Liver (tissue), 9 donors: Measurements from ENCODE around the gene FA2H. TPM values are rescaled to one million over a fixed set of nuclear protein-coding genes. Genes with fewer than 3 reads are reported as not detected.
"Not testable (repeated sequence)": the region's sequence is repeated elsewhere in the genome, so short reads cannot be mapped to it uniquely, and the experiment has no call there.

ENCODE experiments used
- DNase-seq: peaks from one replicate; pipeline ENCODE4 v3.0.0-alpha.2; 2017; ENCODE audit warnings: low spot score
- H3K27ac ChIP-seq, 2 donors: one replicate each; pipeline ENCODE4 v1.7.0; 2013; ENCODE audit warnings: inconsistent platforms in 2 of 2, low read length in 2 of 2, control low read depth in 1 of 2, low read depth in 1 of 2, mild to moderate bottlenecking in 1 of 2
- H3K27me3 ChIP-seq, 4 donors: one replicate each; pipeline versions ENCODE4 v1.6.1 to v1.7.0; 2013; ENCODE audit warnings: low read length in 3 of 4, inconsistent platforms in 1 of 4, mild to moderate bottlenecking in 1 of 4, moderate library complexity in 1 of 4; ENCODE audit not compliant: control insufficient read depth in 4 of 4, insufficient read depth in 4 of 4
- H3K36me3 ChIP-seq, 4 donors: one replicate each; pipeline versions ENCODE4 v1.6.1 to v1.7.0; 2013; ENCODE audit warnings: low read length in 3 of 4, mild to moderate bottlenecking in 3 of 4, low read depth in 1 of 4, moderate library complexity in 1 of 4; ENCODE audit not compliant: control insufficient read depth in 4 of 4, insufficient read depth in 3 of 4
- H3K4me1 ChIP-seq, 4 donors: one replicate each; pipeline versions ENCODE4 v1.6.1 to v1.7.0; 2013; ENCODE audit warnings: low read length in 3 of 4, mild to moderate bottlenecking in 3 of 4, moderate library complexity in 1 of 4; ENCODE audit not compliant: control insufficient read depth in 4 of 4, insufficient read depth in 4 of 4
- H3K4me3 ChIP-seq, 3 donors: one replicate each; pipeline versions ENCODE4 v1.6.1 to v1.7.0; 2013; ENCODE audit warnings: low read length in 3 of 3, control low read depth in 1 of 3, low read depth in 1 of 3, mild to moderate bottlenecking in 1 of 3
- H3K9ac ChIP-seq, 2 donors: one replicate each; pipeline ENCODE4 v1.7.0; 2013; ENCODE audit warnings: low read length in 2 of 2, mild to moderate bottlenecking in 2 of 2, moderate library complexity in 2 of 2, control low read depth in 1 of 2, low read depth in 1 of 2
- H3K9me3 ChIP-seq, 4 donors: one replicate each; pipeline versions ENCODE4 v1.6.1 to v1.7.0; 2013; ENCODE audit warnings: low read length in 3 of 4; ENCODE audit not compliant: control insufficient read depth in 4 of 4
- CTCF ChIP-seq: fragments of 150-350 bp; IDR thresholded peaks from 2 replicates; pipeline ENCODE4 v1.5.1; 2017; ENCODE audit warnings: improper control_type of control experiment, low read depth, low read length; ENCODE audit not compliant: missing input control
- EGR1 ChIP-seq, 2 donors: IDR thresholded peaks; 2 replicates each; pipeline ENCODE4 v1.6.1; 2016 to 2018; ENCODE audit warnings: antibody characterized with exemption in 2 of 2, low read depth in 2 of 2
- FOXA1 ChIP-seq: IDR thresholded peaks from 2 replicates; pipeline ENCODE4 v1.6.1; 2016; ENCODE audit warnings: antibody characterized with exemption
- FOXA2 ChIP-seq: IDR thresholded peaks from 2 replicates; pipeline ENCODE4 v1.6.1; 2016; ENCODE audit warnings: antibody characterized with exemption
- GABPA ChIP-seq, 2 donors: IDR thresholded peaks in 1 of 2; conservative IDR thresholded peaks in 1 of 2; 2 replicates each; pipeline ENCODE4 v1.6.1; 2016; ENCODE audit warnings: antibody characterized with exemption in 2 of 2, mild to moderate bottlenecking in 1 of 2, moderate library complexity in 1 of 2
- HNF4A ChIP-seq, 2 donors: conservative IDR thresholded peaks; 2 replicates each; pipeline ENCODE4 v1.6.1; 2016; ENCODE audit warnings: antibody characterized with exemption in 2 of 2, mild to moderate bottlenecking in 2 of 2
- JUND ChIP-seq, 2 donors: IDR thresholded peaks; 2 replicates each; pipeline ENCODE4 v1.6.1; 2016; ENCODE audit warnings: antibody characterized with exemption in 2 of 2
- NR2F2 ChIP-seq: IDR thresholded peaks from 2 replicates; pipeline ENCODE4 v1.6.1; 2016; ENCODE audit warnings: antibody characterized with exemption
- RAD21 ChIP-seq, 2 donors: IDR thresholded peaks; 2 replicates each; pipeline ENCODE4 v1.6.1; 2016; ENCODE audit warnings: antibody characterized with exemption in 2 of 2, mild to moderate bottlenecking in 2 of 2
- RXRA ChIP-seq, 2 donors: IDR thresholded peaks; 2 replicates each; pipeline ENCODE4 v1.6.1; 2017 to 2018; ENCODE audit warnings: antibody characterized with exemption in 2 of 2, mild to moderate bottlenecking in 1 of 2
- SP1 ChIP-seq: IDR thresholded peaks from 2 replicates; pipeline ENCODE4 v1.6.1; 2018; ENCODE audit warnings: antibody characterized with exemption, mild to moderate bottlenecking
- TAF1 ChIP-seq: conservative IDR thresholded peaks from 2 replicates; pipeline ENCODE4 v1.6.1; 2016; ENCODE audit warnings: antibody characterized with exemption, mild to moderate bottlenecking
- WGBS: extraction: QIAGEN DNeasy Blood & Tissue Kit; methylation state at CpG from one replicate; pipeline ENCODE4 v1.1.7; 2013; 5-methylcytosine and 5-hydroxymethylcytosine counted together
- polyA plus RNA-seq, 2 donors: library from polyadenylated mRNA; stranded (reverse) in 1 of 2; unstranded in 1 of 2; fragments of 200-250 nt in 1 of 2; fragments of >200 nt in 1 of 2; fragmentation: Nextera tagmentation in 1 of 2; extraction: Ambion mirVana in 1 of 2; gene quantifications; one replicate each; pipeline versions ENCODE4 v1.2.1 to v1.2.3, GENCODE V29; 2013 to 2015
- total RNA-seq, 2 donors: library from RNA; depleted of rRNA; stranded (reverse); fragments of >200 nt; gene quantifications; one replicate each; pipeline ENCODE4 v1.2.3, GENCODE V29; 2014
- TF ChIP-seq, protein P1 (sequence below): IDR thresholded peaks from 2 replicates; pipeline ENCODE4 v1.6.1; 2016; ENCODE audit warnings: antibody characterized with exemption
- TF ChIP-seq, protein P2 (sequence below): IDR thresholded peaks from 2 replicates; pipeline ENCODE4 v1.6.1; 2016; ENCODE audit warnings: antibody characterized with exemption
- TF ChIP-seq, protein P3 (sequence below): IDR thresholded peaks from 2 replicates; pipeline ENCODE4 v1.6.1; 2016; ENCODE audit warnings: antibody characterized with exemption, mild to moderate bottlenecking
- donor health status: healthy.
- donor health status: healthy.
- donor health status: healthy.
- donor health status: healthy.
- donor health status: healthy.

Gene FA2H
- total and polyA plus RNA-seq, 4 donors = 0.02 to 0.17 (median 0.14) TPM; not detected in 1

DNA sequence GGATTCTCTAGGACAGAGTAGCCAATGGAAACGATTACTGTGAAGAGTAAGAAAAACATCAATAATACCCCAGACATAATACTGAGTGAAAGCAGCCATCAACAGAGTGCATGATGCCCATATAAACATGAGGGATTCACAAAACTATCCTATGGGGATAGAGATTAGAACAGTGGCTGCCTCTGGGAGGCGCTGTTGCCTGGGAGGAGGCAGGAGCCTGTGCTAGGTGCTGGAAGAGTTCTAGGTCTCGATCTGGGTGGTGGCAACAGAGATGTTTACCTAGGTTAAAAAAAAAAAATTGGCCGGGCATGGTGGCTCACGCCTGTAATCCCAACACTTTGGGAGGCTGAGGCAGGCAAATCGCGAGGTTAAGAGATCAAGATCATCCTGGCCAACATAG is 7.9 kb downstream of the FA2H start:
- 87% methylated on average over 7 of the region's 7 CpGs for WGBS
- H3K4me1 ChIP-seq = no peaks in the 10 kb centered on the region
- TF ChIP-seq CTCF (no peak), RXRA (IDR thresholded peaks at IDR 0.05) (no peak), JUND (IDR thresholded peaks at IDR 0.05) (no peak), SP1 (no peak), GABPA (IDR thresholded peaks at IDR 0.05 in 1 of 2, conservative IDR thresholded peaks at IDR 0.05 in 1 of 2) (no peak), EGR1 (IDR thresholded peaks at IDR 0.05; ENCODE audit: low read depth in 2 of 2) (no peak), RAD21 (IDR thresholded peaks at IDR 0.05) (no peak), HNF4A (conservative IDR thresholded peaks at IDR 0.05) (no peak), TAF1 (no peak), FOXA1 (no peak), FOXA2 (no peak), NR2F2 (no peak)
- TF ChIP-seq, protein P1, sequence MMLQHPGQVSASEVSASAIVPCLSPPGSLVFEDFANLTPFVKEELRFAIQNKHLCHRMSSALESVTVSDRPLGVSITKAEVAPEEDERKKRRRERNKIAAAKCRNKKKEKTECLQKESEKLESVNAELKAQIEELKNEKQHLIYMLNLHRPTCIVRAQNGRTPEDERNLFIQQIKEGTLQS = no peak
- TF ChIP-seq, protein P2, sequence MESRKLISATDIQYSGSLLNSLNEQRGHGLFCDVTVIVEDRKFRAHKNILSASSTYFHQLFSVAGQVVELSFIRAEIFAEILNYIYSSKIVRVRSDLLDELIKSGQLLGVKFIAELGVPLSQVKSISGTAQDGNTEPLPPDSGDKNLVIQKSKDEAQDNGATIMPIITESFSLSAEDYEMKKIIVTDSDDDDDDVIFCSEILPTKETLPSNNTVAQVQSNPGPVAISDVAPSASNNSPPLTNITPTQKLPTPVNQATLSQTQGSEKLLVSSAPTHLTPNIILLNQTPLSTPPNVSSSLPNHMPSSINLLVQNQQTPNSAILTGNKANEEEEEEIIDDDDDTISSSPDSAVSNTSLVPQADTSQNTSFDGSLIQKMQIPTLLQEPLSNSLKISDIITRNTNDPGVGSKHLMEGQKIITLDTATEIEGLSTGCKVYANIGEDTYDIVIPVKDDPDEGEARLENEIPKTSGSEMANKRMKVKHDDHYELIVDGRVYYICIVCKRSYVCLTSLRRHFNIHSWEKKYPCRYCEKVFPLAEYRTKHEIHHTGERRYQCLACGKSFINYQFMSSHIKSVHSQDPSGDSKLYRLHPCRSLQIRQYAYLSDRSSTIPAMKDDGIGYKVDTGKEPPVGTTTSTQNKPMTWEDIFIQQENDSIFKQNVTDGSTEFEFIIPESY = no peak
- TF ChIP-seq, protein P3, sequence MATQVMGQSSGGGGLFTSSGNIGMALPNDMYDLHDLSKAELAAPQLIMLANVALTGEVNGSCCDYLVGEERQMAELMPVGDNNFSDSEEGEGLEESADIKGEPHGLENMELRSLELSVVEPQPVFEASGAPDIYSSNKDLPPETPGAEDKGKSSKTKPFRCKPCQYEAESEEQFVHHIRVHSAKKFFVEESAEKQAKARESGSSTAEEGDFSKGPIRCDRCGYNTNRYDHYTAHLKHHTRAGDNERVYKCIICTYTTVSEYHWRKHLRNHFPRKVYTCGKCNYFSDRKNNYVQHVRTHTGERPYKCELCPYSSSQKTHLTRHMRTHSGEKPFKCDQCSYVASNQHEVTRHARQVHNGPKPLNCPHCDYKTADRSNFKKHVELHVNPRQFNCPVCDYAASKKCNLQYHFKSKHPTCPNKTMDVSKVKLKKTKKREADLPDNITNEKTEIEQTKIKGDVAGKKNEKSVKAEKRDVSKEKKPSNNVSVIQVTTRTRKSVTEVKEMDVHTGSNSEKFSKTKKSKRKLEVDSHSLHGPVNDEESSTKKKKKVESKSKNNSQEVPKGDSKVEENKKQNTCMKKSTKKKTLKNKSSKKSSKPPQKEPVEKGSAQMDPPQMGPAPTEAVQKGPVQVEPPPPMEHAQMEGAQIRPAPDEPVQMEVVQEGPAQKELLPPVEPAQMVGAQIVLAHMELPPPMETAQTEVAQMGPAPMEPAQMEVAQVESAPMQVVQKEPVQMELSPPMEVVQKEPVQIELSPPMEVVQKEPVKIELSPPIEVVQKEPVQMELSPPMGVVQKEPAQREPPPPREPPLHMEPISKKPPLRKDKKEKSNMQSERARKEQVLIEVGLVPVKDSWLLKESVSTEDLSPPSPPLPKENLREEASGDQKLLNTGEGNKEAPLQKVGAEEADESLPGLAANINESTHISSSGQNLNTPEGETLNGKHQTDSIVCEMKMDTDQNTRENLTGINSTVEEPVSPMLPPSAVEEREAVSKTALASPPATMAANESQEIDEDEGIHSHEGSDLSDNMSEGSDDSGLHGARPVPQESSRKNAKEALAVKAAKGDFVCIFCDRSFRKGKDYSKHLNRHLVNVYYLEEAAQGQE = no peak

GRCh38 chr16:74764184-74764583 is 10.4 kb downstream of the FA2H start:
- 58% methylated on average over 3 of the region's 3 CpGs for WGBS
- not testable (repeated sequence) for H3K9me3 ChIP-seq, DNase-seq, H3K9ac ChIP-seq, H3K4me1 ChIP-seq, H3K27ac ChIP-seq, H3K4me3 ChIP-seq, H3K36me3 ChIP-seq, H3K27me3 ChIP-seq

More for the DNA sequence above, 7.9 kb downstream of the FA2H start:
- no peak overlapping the region for H3K4me3 ChIP-seq
- DNase-seq = no peak
- no peaks in the 10 kb centered on the region for H3K27me3 ChIP-seq
- H3K36me3 ChIP-seq = no peaks in the 10 kb centered on the region
- H3K9me3 ChIP-seq = no peaks in the 10 kb centered on the region
- H3K27ac ChIP-seq = no peak overlapping the region
- H3K9ac ChIP-seq = no peak overlapping the region
